GM13976 (cell line): Measurements from ENCODE around the gene TNFRSF25.

Source experiments
- DNase-seq: peaks from one replicate; pipeline ENCODE4 v3.0.0; 2012; ENCODE audit warnings: low spot score
- CTCF ChIP-seq: IDR thresholded peaks from 2 replicates; pipeline ENCODE4 v1.5.1; 2012; ENCODE audit warnings: borderline replicate concordance, mild to moderate bottlenecking; ENCODE audit not compliant: insufficient read depth; ENCODE audit errors: extremely low read depth, missing control alignments, control extremely low read depth
- in situ Hi-C: fragments of 300-500 bp; cut with MboI; formaldehyde crosslinking; loops from one replicate; pipeline ENCODE4 v1.12.0; 2022; ENCODE audit warnings: low sequenced_read_pairs, mixed read lengths, inconsistent platforms; ENCODE audit not compliant: unreplicated experiment

The TNFRSF25 gene

GRCh38 chr1:6502000-6502891 is 36.3 kb upstream of the TNFRSF25 start:
- in situ Hi-C loops, result no loop called here
- DNase-seq, result no peak
- no peak for TF ChIP-seq CTCF

- TF ChIP-seq CTCF, result no peak
- in situ Hi-C loops, result no loop called here
- DNase-seq, result no peak
These were observed 35.4 kb upstream of the TNFRSF25 start for GRCh38 chr1:6501279-6501813.

- no peak for DNase-seq
- no peak for TF ChIP-seq CTCF
- in situ Hi-C loops, result no loop called here
These were observed 34.7 kb upstream of the TNFRSF25 start for GRCh38 chr1:6500544-6501278.

- DNase-seq, result no peak
- no peak for TF ChIP-seq CTCF
- in situ Hi-C loops, result no loop called here
These were observed 33.3 kb upstream of the TNFRSF25 start for GRCh38 chr1:6499296-6499695.

- no peak for DNase-seq
- no peak for TF ChIP-seq CTCF
- in situ Hi-C loops, result no loop called here
These were observed 32.7 kb upstream of the TNFRSF25 start for GRCh38 chr1:6498576-6499111.

- TF ChIP-seq CTCF, result no peak
- no peak for DNase-seq
- in situ Hi-C loops, result no loop called here
These were observed 32.0 kb upstream of the TNFRSF25 start for GRCh38 chr1:6497867-6498575.
